ENCODE data around the gene GALK2. TPM values are rescaled to one million over a fixed set of nuclear protein-coding genes. Genes with fewer than 3 reads are reported as not detected.
"Not testable (repeated sequence)": the region's sequence is repeated elsewhere in the genome, so short reads cannot be mapped to it uniquely, and the experiment has no call there.

GALK2 gene
- total RNA-seq, 1 donor from 2014 or later = 21.3 TPM

GRCh38 chr15:49189631-49190030, 19.6 kb downstream of the GALK2 start:
- Mint-ChIP-seq H3K27me3 (ENCODE audit: low read depth) (no peaks in the 10 kb centered on the region), H3K27ac (ENCODE audit: unreplicated experiment) (no peak overlapping the region), H3K9me3 (peaks cover 5% of the 10 kb centered on the region), H3K4me1 (peaks cover 7% of the 10 kb centered on the region), H3K4me3 (no peak overlapping the region), H3K36me3 (ENCODE audit: low read depth) (peaks cover 10% of the 10 kb centered on the region)
- no peak for DNase-seq (ENCODE audit: low read depth, low spot score)
- TF ChIP-seq CTCF (conservative IDR thresholded peaks at IDR 0.05) = no peak

GRCh38 chr15:49190586-49190985, 20.5 kb downstream of the GALK2 start:
- H3K27me3 Mint-ChIP-seq (ENCODE audit: low read depth) = no peaks in the 10 kb centered on the region
- H3K36me3 Mint-ChIP-seq (ENCODE audit: low read depth) = peaks cover 8% of the 10 kb centered on the region
- H3K4me3 Mint-ChIP-seq = no peak overlapping the region
- no peak overlapping the region for H3K27ac Mint-ChIP-seq (ENCODE audit: unreplicated experiment)
- peaks cover 3% of the 10 kb centered on the region for H3K9me3 Mint-ChIP-seq
- no peak for TF ChIP-seq CTCF (conservative IDR thresholded peaks at IDR 0.05)
- H3K4me1 Mint-ChIP-seq = peaks cover 7% of the 10 kb centered on the region
- no peak for DNase-seq (ENCODE audit: low read depth, low spot score)

- H3K36me3 Mint-ChIP-seq (ENCODE audit: low read depth) = peaks cover 1% of the 10 kb centered on the region
- no peak for DNase-seq (ENCODE audit: low read depth, low spot score)
- peaks cover 7% of the 10 kb centered on the region for H3K4me1 Mint-ChIP-seq
- no peak for TF ChIP-seq CTCF (conservative IDR thresholded peaks at IDR 0.05)
- peaks cover under 1% of the 10 kb centered on the region for H3K9me3 Mint-ChIP-seq
- no peak overlapping the region for H3K4me3 Mint-ChIP-seq
- no peak overlapping the region for H3K27ac Mint-ChIP-seq (ENCODE audit: unreplicated experiment)
- H3K27me3 Mint-ChIP-seq (ENCODE audit: low read depth) = no peaks in the 10 kb centered on the region
These were observed 21.8 kb downstream of the GALK2 start for GRCh38 chr15:49191892-49192291.

- Mint-ChIP-seq H3K27me3 (ENCODE audit: low read depth) (no peaks in the 10 kb centered on the region), H3K4me1 (no peaks in the 10 kb centered on the region), H3K4me3 (no peak overlapping the region), H3K9me3 (no peaks in the 10 kb centered on the region), H3K27ac (ENCODE audit: unreplicated experiment) (no peak overlapping the region), H3K36me3 (ENCODE audit: low read depth) (no peaks in the 10 kb centered on the region)
- no peak for TF ChIP-seq CTCF (conservative IDR thresholded peaks at IDR 0.05)
- no peak for DNase-seq (ENCODE audit: low read depth, low spot score)
These were observed 26.8 kb downstream of the GALK2 start for GRCh38 chr15:49196856-49197255.

GRCh38 chr15:49199666-49200065, 29.6 kb downstream of the GALK2 start:
- Mint-ChIP-seq H3K4me3 (no peak overlapping the region), H3K9me3 (peaks cover under 1% of the 10 kb centered on the region), H3K27ac (ENCODE audit: unreplicated experiment) (no peak overlapping the region), H3K36me3 (ENCODE audit: low read depth) (peaks cover 4% of the 10 kb centered on the region), H3K27me3 (ENCODE audit: low read depth) (no peaks in the 10 kb centered on the region), H3K4me1 (no peaks in the 10 kb centered on the region)
- TF ChIP-seq CTCF (conservative IDR thresholded peaks at IDR 0.05) = no peak
- no peak for DNase-seq (ENCODE audit: low read depth, low spot score)

- H3K9me3 Mint-ChIP-seq = peaks cover 6% of the 10 kb centered on the region
- H3K27ac Mint-ChIP-seq (ENCODE audit: unreplicated experiment) = no peak overlapping the region
- no peak overlapping the region for H3K4me3 Mint-ChIP-seq
- no peaks in the 10 kb centered on the region for H3K27me3 Mint-ChIP-seq (ENCODE audit: low read depth)
- DNase-seq (ENCODE audit: low read depth, low spot score) = no peak
- H3K36me3 Mint-ChIP-seq (ENCODE audit: low read depth) = peaks cover 11% of the 10 kb centered on the region
- TF ChIP-seq CTCF (conservative IDR thresholded peaks at IDR 0.05) = no peak
- H3K4me1 Mint-ChIP-seq = no peaks in the 10 kb centered on the region
These were observed 30.3 kb downstream of the GALK2 start for GRCh38 chr15:49200347-49200746.

GRCh38 chr15:49208102-49208501, 38.1 kb downstream of the GALK2 start:
- not testable (repeated sequence) for H3K27me3 Mint-ChIP-seq (ENCODE audit: low read depth); H3K4me3 Mint-ChIP-seq; H3K27ac Mint-ChIP-seq (ENCODE audit: unreplicated experiment); DNase-seq (ENCODE audit: low read depth, low spot score); H3K4me1 Mint-ChIP-seq
- Mint-ChIP-seq H3K9me3 (peaks cover 41% of the 10 kb centered on the region), H3K36me3 (ENCODE audit: low read depth) (peaks cover 62% of the 10 kb centered on the region)
